ENCODE results near the gene FANCE.

GRCh38 chr6:35411066-35411465 is 41.1 kb upstream of the FANCE start:
- TF ChIP-seq MXI1 (conservative IDR thresholded peaks at IDR 0.05; ENCODE audit: poor library complexity, severe bottlenecking) (no peak), EP300 (conservative IDR thresholded peaks at IDR 0.05; ENCODE audit: poor library complexity, severe bottlenecking) (no peak), CTCF (IDR thresholded peaks at IDR 0.05; ENCODE audit: poor library complexity, severe bottlenecking) (no peak), POLR2AphosphoS5 (IDR thresholded peaks at IDR 0.05) (no peak), EZH2 (IDR thresholded peaks at IDR 0.05; ENCODE audit: borderline replicate concordance, insufficient read depth, low read length, poor library complexity, severe bottlenecking) (no peak)
